Measurements from ENCODE around the gene RALGPS1. TPM values are rescaled to one million over a fixed set of nuclear protein-coding genes. Genes with fewer than 3 reads are reported as not detected.

The RALGPS1 gene
- total and polyA plus RNA-seq, 2 of the 8 experiments (the other 6 are each of a cell fraction or from before 2014, with no cell fraction given), result 20.0 to 23.5 TPM

- ChIA-PET CTCF (ENCODE audit: partially characterized antibody) (interaction anchor here (0.6 to 4.7 kb wide), 5 partner anchors 11 to 221 kb away, joined by 3 to 22 read pairs (median 3); no protein-coding TSS in a partner anchor), POLR2A (ENCODE audit: partially characterized antibody) (interaction anchor here (1.0 kb wide), 1 partner anchor 8 kb away, joined by 3 read pairs; no protein-coding TSS in a partner anchor)
- Histone ChIP-seq H3K23ac (ENCODE audit: insufficient read length) (no peak overlapping the region), H3K4me3 (ENCODE audit: extremely low read depth in 1 of 4, insufficient read depth in 2 of 4, low read depth in 3 of 4, low read length in 4 of 4) (no peak overlapping the region), H3K18ac (ENCODE audit: extremely low read depth, low read length) (no peak overlapping the region), H3K79me2 (ENCODE audit: control insufficient read depth in 1 of 2, insufficient read depth in 2 of 2, low read length in 2 of 2) (no peaks in the 10 kb centered on the region), H3K4me2 (ENCODE audit: insufficient read depth in 1 of 2, low read depth in 2 of 2, low read length in 2 of 2) (no peak overlapping the region), H4K20me1 (replicated peaks in 1 of 2; ENCODE audit: control insufficient read depth in 1 of 2, insufficient read depth in 2 of 2, low read length in 2 of 2) (no peaks in the 10 kb centered on the region), H4K5ac (ENCODE audit: insufficient read length, low read depth, low read length) (no peak overlapping the region), H4K91ac (replicated peaks; ENCODE audit: insufficient read length, low read length) (no peak overlapping the region), H2BK15ac (ENCODE audit: low read length) (no peak overlapping the region), H2BK12ac (ENCODE audit: low read depth, low read length) (no peak overlapping the region), H3K4ac (replicated peaks; ENCODE audit: insufficient read length, low read depth, low read length) (no peak overlapping the region), H3K9ac (replicated peaks in 1 of 4; ENCODE audit: extremely low read depth in 1 of 4, low read depth in 3 of 4, low read length in 3 of 4) (no peak overlapping the region), H3K36me3 (ENCODE audit: control insufficient read depth in 2 of 4, insufficient read depth in 4 of 4, low read length in 3 of 4) (no peaks in the 10 kb centered on the region), H2BK120ac (replicated peaks; ENCODE audit: low read depth, low read length) (no peak overlapping the region), H3K79me1 (ENCODE audit: low read depth, low read length) (no peaks in the 10 kb centered on the region), H3K27me3 (replicated peaks in 1 of 4; ENCODE audit: control insufficient read depth in 3 of 4, extremely low read depth in 1 of 4, insufficient read depth in 3 of 4, low read length in 3 of 4) (no peaks in the 10 kb centered on the region), H3K27ac (ENCODE audit: low read depth, low read length) (no peak overlapping the region), H2BK20ac (ENCODE audit: low read length) (no peak overlapping the region), H3K4me1 (replicated peaks in 1 of 4; ENCODE audit: control insufficient read depth in 3 of 4, insufficient read depth in 4 of 4, low read length in 3 of 4) (peaks cover 0 to 6% (median under 1%) of the 10 kb centered on the region in 4 experiments; a peak in 3 of 7 replicates), H4K8ac (ENCODE audit: extremely low read depth, insufficient read depth, low read length) (no peak overlapping the region), H2AFZ (ENCODE audit: low read length) (no peak overlapping the region), H3K14ac (ENCODE audit: insufficient read length) (no peak overlapping the region), H3K23me2 (ENCODE audit: low read depth, low read length) (no peaks in the 10 kb centered on the region), H2BK5ac (ENCODE audit: low read depth, low read length) (no peak overlapping the region), H3K9me3 (ENCODE audit: insufficient read depth in 2 of 2, low read depth in 1 of 2, low read length in 1 of 2) (no peaks in the 10 kb centered on the region), H3K56ac (replicated peaks; ENCODE audit: insufficient read length, low read depth, low read length) (no peak overlapping the region), H2AK5ac (ENCODE audit: low read depth, low read length) (no peak overlapping the region)
- 93% methylated on average over 14 of the region's 14 CpGs; no CpG with 5 or more reads in 1 of the 2 experiments for WGBS, 2 experiments (ENCODE audit: extremely low coverage in 1 of 2, insufficient coverage in 1 of 2, insufficient read length in 1 of 2, insufficient replicate concordance in 2 of 2, low coverage in 1 of 2, low lambda C conversion rate in 2 of 2, missing lambda C conversion rate in 1 of 2)
- DNase-seq (ENCODE audit: low read depth in 1 of 2, low spot score in 2 of 2), result no peak
- FAIRE-seq, result no peak
- TF ChIP-seq RFX5 (IDR thresholded peaks at IDR 0.05; ENCODE audit: borderline replicate concordance, low read depth, low read length) (no peak), RNF2 (IDR thresholded peaks at IDR 0.05; ENCODE audit: borderline replicate concordance, low read depth, low read length, missing control alignments, poor library complexity, severe bottlenecking) (no peak), CTBP2 (IDR thresholded peaks at IDR 0.05; ENCODE audit: borderline replicate concordance, insufficient read depth, insufficient read length, low read length) (no peak)
These were observed 272.8 kb downstream of the RALGPS1 start for GRCh38 chr9:127187231-127187956.

Measured in H1 (cell line).